ENCODE results near the gene GVQW3. TPM values are rescaled to one million over a fixed set of nuclear protein-coding genes. Genes with fewer than 3 reads are reported as not detected.

GVQW3 gene
- total RNA-seq, 2 experiments from 2014 or later = 1.8 TPM

- H3K4me3 Mint-ChIP-seq = no peak overlapping the region
- H3K9me3 Mint-ChIP-seq = no peaks in the 10 kb centered on the region
- CTCF ChIA-PET = no interaction called here
- POLR2A ChIA-PET = no interaction called here
- no peak overlapping the region for H3K27ac ChIP-seq (ENCODE audit: low read depth in 1 of 2, low read length in 2 of 2)
- DNase-seq (no peak), ATAC-seq (ENCODE audit: poor library complexity) (no peak)
- TF ChIP-seq, protein P1, sequence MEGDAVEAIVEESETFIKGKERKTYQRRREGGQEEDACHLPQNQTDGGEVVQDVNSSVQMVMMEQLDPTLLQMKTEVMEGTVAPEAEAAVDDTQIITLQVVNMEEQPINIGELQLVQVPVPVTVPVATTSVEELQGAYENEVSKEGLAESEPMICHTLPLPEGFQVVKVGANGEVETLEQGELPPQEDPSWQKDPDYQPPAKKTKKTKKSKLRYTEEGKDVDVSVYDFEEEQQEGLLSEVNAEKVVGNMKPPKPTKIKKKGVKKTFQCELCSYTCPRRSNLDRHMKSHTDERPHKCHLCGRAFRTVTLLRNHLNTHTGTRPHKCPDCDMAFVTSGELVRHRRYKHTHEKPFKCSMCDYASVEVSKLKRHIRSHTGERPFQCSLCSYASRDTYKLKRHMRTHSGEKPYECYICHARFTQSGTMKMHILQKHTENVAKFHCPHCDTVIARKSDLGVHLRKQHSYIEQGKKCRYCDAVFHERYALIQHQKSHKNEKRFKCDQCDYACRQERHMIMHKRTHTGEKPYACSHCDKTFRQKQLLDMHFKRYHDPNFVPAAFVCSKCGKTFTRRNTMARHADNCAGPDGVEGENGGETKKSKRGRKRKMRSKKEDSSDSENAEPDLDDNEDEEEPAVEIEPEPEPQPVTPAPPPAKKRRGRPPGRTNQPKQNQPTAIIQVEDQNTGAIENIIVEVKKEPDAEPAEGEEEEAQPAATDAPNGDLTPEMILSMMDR (IDR thresholded peaks at IDR 0.05) = no peak
- H3K4me1 ChIP-seq (ENCODE audit: insufficient read depth, low read length) = no peaks in the 10 kb centered on the region
- no peak overlapping the region for H3K4me3 ChIP-seq (ENCODE audit: low read length)
- no peaks in the 10 kb centered on the region for H3K27me3 Mint-ChIP-seq
- peaks cover 5 to 13% of the 10 kb centered on the region in 2 experiments for H3K9me3 ChIP-seq (ENCODE audit: control insufficient read depth in 1 of 2, insufficient read depth in 1 of 2, low read length in 2 of 2)
- peaks cover 94% of the 10 kb centered on the region for H3K36me3 Mint-ChIP-seq (ENCODE audit: low read depth)
- no peak overlapping the region for H3K27ac Mint-ChIP-seq
- intact Hi-C loops (cut with DNase I, micrococcal nuclease) = no loop called here
- H3K36me3 ChIP-seq (ENCODE audit: insufficient read depth, low read length) = peaks cover 52% of the 10 kb centered on the region
- H3K27me3 ChIP-seq (ENCODE audit: control insufficient read depth in 1 of 2, insufficient read depth in 2 of 2, low read length in 2 of 2) = no peaks in the 10 kb centered on the region
- no peaks in the 10 kb centered on the region for H3K4me1 Mint-ChIP-seq (ENCODE audit: low read depth)
These were observed 26.0 kb upstream of the GVQW3 start for GRCh38 chr11:76355172-76355571.

DNA sequence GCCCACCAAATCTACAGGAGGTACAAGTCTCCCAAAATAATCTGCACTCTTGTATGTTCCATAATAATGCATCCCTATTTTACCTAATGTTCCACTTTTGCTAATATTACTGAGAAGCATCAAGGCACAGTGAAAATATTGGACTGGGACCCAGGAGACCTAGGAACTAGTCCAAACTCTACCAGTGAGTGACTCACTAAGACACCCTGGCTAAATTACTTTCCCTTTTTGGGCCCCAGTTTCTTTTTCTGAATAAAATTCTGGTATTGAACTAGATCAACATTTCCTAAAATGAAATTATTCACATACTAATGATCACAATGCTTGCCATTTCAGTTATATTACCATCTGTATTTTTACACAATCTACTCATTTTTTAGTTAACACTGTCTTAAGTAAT is 19.7 kb upstream of the GVQW3 start:
- intact Hi-C loops (cut with DNase I, micrococcal nuclease) = no loop called here
- TF ChIP-seq, protein P1 (IDR thresholded peaks at IDR 0.05) = no peak
- Histone ChIP-seq H3K27ac (ENCODE audit: low read depth in 1 of 2, low read length in 2 of 2) (no peak overlapping the region), H3K4me1 (ENCODE audit: insufficient read depth, low read length) (no peaks in the 10 kb centered on the region), H3K36me3 (ENCODE audit: insufficient read depth, low read length) (peaks cover 16% of the 10 kb centered on the region), H3K27me3 (ENCODE audit: control insufficient read depth in 1 of 2, insufficient read depth in 2 of 2, low read length in 2 of 2) (no peaks in the 10 kb centered on the region), H3K4me3 (ENCODE audit: low read length) (no peak overlapping the region), H3K9me3 (ENCODE audit: control insufficient read depth in 1 of 2, insufficient read depth in 1 of 2, low read length in 2 of 2) (no peaks in the 10 kb centered on the region)
- peaks cover 12% of the 10 kb centered on the region for H3K4me1 Mint-ChIP-seq (ENCODE audit: low read depth)
- CTCF ChIA-PET = interaction anchor here (1.7 kb wide), 1 partner anchor 154 kb away, joined by 4 read pairs; no protein-coding TSS in a partner anchor
- H3K36me3 Mint-ChIP-seq (ENCODE audit: low read depth) = peaks cover 84% of the 10 kb centered on the region
- POLR2A ChIA-PET = no interaction called here
- DNase-seq = no peak
- no peaks in the 10 kb centered on the region for H3K9me3 Mint-ChIP-seq
- no peaks in the 10 kb centered on the region for H3K27me3 Mint-ChIP-seq
- H3K4me3 Mint-ChIP-seq = no peak overlapping the region
- no peak for ATAC-seq (ENCODE audit: poor library complexity)
- H3K27ac Mint-ChIP-seq = no peak overlapping the region

DNA sequence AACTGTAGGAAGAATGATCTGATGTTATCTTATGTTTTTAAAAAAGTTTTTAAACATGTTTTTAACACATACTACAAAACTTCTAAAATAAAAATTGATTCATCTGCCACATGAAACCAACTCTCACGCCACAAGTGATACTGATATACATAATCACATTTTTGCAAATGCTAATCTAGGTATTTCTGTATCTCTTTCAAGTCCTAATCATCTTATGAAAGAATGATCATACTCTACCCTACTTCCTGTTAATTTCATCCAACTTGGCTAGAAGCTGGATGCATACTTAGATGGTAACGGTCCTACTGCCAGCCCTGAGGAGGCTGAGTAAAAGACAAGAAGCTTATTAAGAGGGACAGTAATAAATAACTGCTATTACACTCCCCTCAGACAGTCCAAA is 19.3 kb upstream of the GVQW3 start:
- Histone ChIP-seq H3K27ac (ENCODE audit: low read depth in 1 of 2, low read length in 2 of 2) (no peak overlapping the region), H3K9me3 (ENCODE audit: control insufficient read depth in 1 of 2, insufficient read depth in 1 of 2, low read length in 2 of 2) (no peaks in the 10 kb centered on the region), H3K4me1 (ENCODE audit: insufficient read depth, low read length) (no peaks in the 10 kb centered on the region), H3K36me3 (ENCODE audit: insufficient read depth, low read length) (peaks cover 16% of the 10 kb centered on the region), H3K4me3 (ENCODE audit: low read length) (no peak overlapping the region), H3K27me3 (ENCODE audit: control insufficient read depth in 1 of 2, insufficient read depth in 2 of 2, low read length in 2 of 2) (no peaks in the 10 kb centered on the region)
- Mint-ChIP-seq H3K36me3 (ENCODE audit: low read depth) (peaks cover 80% of the 10 kb centered on the region), H3K9me3 (no peaks in the 10 kb centered on the region), H3K27ac (no peak overlapping the region), H3K4me1 (ENCODE audit: low read depth) (peaks cover 12% of the 10 kb centered on the region), H3K27me3 (no peaks in the 10 kb centered on the region), H3K4me3 (no peak overlapping the region)
- POLR2A ChIA-PET = no interaction called here
- CTCF ChIA-PET = interaction anchor here (1.7 kb wide), 1 partner anchor 154 kb away, joined by 4 read pairs; no protein-coding TSS in a partner anchor
- ATAC-seq (ENCODE audit: poor library complexity) (no peak), DNase-seq (no peak)
- intact Hi-C loops (cut with DNase I, micrococcal nuclease) = no loop called here
- TF ChIP-seq, protein P1 (IDR thresholded peaks at IDR 0.05) = no peak

Data from CD4-positive, alpha-beta T cell (primary cell).